ENCODE results near the gene CDH3. TPM values are rescaled to one million over a fixed set of nuclear protein-coding genes. Genes with fewer than 3 reads are reported as not detected.

CDH3 gene
- total RNA-seq, 1 donor from 2014 or later, result 9.4 TPM

DNA sequence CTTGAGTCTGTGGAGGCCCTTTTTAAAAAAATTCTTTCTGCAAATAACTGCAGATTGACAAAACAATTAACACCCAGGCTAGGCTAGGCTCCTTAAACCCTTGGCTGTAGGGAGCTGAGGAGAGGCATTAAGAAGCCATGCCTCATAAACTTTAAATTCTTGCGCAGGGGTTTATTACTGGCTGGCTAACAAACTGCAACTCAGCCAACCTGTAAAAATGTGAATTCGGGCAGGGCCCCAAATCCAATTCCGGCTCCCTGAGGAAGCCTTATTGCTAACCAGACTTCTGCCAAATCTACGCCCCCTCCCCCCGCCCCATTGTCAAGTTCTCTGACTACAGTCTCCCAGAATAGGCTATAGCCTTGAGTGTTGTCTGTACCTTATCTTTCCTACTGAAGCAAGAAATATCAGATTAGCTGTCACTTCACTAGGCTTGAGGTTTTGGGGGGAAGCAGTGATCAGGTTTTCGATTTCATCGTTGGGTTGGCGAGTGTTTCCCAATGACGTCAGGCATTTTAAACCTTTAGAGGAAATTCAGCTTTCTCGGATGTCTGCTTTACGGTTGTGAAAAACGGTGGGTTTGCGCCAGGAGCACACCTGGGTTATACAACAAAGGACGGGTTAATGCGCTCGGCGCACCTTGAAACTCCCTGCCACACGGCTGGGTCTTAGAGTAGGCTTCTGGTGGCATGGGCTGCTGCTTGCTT lies 2.0 kb downstream of the CDH3 start:
- FAIRE-seq (no peak), DNase-seq (ENCODE audit: low spot score in 2 of 2) (no peak)

DNA sequence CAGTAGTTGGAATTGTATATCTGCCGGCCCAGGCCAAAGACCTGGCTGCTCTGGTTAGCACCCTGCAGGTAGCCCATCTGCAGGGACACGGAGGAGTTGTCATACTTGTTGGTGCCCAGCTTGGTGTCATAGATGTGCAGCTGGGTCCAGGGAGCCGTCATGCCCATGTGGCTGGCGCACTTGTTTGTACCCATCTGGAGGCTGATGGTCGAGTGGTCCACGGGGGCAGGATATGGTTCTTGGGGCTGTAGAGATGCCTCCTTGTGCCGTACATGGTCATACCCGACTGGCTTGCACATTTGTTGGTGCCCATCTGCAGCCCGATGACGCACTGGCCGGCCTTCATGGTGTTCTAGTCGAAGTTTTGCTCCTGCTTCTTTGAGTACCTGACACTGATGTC lies 6.0 kb downstream of the CDH3 start:
- FAIRE-seq, result no peak
- no peak for DNase-seq (ENCODE audit: low spot score in 2 of 2)

DNA sequence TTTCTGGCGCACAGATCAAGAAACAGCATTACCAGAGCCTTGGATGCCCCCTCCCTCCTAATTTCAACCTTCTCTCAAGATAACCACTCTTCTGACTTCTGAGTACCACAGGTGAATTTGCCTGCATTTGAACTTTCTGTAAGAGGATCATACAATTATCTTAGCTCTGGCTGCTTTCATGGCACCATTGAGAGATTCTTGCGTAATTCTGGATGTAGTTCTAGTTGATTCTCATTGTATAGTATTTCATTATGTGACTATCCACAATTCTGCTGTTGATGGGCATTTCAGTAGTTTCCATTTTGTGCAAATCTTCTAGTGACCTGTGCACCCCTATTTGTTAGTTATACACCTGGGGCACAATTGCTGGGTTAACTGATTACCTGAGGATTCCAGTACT lies 7.5 kb downstream of the CDH3 start:
- FAIRE-seq (no peak), DNase-seq (ENCODE audit: low spot score in 2 of 2) (no peak)

DNA sequence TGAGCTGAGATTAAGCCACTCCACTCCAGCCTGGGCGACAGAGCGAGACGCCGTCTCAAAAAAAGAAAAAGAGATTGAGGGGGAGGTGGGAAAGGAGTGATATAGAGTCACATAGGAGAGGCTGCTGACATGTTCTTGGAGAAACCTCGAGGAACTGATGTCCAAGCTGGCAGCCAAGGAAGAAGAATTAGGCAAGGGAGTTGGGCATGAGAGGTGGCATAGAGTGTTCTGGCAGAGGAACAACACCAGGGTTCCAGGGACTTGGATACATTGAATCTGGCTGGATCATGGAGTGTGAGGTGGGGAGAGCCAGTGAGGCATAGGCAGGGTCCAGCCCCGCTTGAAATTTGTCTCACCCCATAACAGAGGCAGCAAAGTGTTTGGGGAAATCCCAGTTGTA lies 10.7 kb downstream of the CDH3 start:
- no peak for FAIRE-seq
- no peak for DNase-seq (ENCODE audit: low spot score in 2 of 2)

DNA sequence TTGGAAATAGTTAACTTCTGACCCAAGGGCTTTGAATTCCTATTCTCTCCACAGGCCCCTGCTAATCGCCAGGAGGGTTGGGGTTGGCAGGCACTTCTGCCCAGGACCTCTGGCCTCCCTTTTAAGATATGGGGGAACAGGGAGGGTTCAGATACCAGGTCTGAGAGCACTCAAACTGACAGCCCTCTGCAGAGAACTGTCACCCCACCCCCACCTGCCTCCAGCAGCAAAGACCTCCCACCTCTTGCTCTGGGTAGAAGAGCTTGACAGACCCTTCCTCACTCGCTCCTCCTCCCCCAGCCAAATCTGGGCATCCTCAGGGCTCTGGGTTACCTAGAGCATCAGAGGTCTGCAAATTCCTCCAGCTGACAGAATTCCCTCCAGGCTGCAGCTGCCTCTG lies 11.6 kb downstream of the CDH3 start:
- DNase-seq (ENCODE audit: low spot score in 2 of 2) (no peak), FAIRE-seq (no peak)

DNA sequence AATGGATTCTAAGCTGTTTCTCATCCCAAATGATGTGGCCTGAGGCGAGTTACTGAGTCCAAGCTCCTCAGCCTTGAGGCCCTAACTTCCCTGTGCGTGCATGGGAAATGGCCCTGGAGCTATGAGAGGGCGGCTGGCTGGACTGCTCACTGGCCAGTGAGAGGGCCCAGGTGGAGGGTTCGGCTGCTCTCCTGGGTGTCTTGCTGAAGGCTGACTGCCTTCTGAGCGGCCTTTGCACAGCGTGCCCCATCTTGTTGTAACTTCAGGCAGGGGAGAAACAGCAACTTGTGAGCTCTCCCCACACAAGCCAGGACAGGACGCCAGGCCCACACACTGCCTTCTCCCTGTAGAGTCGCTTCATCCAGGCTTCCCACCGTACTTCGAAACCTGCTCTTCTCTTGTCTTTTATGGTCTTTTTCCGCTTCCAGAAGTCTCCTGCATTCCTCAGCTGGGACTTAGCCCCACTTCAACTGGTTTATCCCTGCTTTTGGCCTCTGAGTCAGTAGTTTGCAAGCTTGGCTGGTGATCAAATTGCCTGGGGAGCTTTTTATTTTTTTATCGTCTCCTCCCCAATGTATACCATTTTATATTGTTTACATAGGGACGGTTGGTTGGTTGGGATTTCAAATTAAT lies 13.3 kb downstream of the CDH3 start:
- FAIRE-seq, result no peak
- no peak for DNase-seq (ENCODE audit: low spot score in 2 of 2)

DNA sequence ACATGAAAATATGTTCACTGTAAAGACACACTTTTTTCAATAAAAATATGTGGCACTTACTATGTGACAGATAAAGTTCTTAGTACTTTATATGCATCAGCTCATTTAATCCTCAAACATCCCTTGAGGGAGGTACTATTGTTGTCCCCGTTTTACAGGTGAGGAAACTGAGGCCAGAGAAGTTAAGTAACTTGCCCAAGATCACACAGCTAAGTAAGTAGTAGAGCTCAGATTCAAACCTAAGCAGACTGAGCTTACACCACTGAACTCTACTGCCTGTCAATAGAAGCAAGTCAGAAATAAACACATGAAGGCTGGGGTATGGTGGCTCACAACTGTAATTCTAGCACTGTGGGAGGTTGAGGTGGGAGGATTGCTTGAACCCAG lies 13.9 kb downstream of the CDH3 start:
- DNase-seq (ENCODE audit: low spot score in 2 of 2) (no peak), FAIRE-seq (no peak)

DNA sequence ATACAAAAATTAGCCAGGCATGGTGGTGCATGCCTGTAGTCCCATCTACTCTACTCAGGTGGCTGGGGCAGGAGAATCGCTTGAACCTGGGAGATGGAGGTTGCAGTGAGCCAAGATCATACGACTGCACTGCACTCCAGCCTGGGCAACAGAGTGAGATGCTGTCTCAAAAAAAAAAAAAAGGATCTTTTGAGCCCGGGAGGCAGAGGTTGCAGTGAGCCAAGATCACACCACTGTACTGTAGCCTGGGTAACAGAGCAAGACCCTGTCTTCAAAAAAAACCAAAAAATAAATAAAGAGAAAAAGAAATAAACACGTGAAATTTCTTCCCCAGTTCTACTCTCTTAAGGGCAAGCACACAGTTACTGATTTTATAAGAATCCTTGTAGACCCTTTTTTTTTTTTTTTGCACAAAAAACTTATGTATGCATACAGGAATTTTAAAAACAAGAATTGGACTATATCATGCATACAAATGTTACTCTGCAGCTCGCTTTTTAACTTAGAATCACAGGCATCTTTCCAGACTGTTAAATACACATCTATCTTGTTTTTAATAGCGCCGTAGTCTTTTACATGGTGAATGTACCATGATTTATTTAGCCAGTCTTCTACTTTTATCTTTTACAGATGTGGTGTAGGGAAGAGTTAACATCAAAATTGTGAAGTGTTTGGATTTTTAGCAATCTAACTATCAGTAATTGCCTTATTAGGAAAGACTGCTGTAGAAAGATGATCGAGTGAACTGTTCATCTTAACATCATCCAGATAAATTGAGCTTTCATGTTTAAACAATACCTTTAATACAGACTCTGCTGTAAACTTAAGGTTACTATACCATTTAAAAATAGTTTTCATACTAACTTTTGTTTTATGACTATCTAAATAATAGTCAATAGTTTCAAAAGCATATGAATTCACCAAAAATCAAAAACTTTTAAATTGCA lies 14.6 kb downstream of the CDH3 start:
- no peak for DNase-seq (ENCODE audit: low spot score in 2 of 2)
- FAIRE-seq, result peak; percentile 17

DNA sequence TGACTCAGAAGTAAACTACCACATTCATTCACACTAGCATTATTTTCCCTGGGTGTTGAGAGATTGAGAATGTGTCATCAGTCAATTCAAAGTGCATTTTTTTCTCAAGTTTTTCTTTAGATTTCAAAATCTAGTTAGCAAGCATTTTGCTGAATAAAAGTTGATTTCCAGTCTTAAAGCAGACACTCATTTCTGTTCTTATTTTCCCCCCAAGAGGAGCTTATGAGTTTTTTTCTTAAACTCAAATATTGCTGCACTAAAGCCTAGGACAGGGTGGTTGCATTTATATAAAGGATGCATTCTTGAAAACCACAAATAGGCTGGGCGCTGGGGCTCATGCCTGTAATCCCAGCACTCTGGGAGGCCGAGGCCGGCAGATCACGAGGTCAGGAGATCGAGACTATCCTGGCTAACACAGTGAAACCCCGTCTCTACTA lies 15.3 kb downstream of the CDH3 start:
- DNase-seq (ENCODE audit: low spot score in 2 of 2) (no peak), FAIRE-seq (no peak)

DNA sequence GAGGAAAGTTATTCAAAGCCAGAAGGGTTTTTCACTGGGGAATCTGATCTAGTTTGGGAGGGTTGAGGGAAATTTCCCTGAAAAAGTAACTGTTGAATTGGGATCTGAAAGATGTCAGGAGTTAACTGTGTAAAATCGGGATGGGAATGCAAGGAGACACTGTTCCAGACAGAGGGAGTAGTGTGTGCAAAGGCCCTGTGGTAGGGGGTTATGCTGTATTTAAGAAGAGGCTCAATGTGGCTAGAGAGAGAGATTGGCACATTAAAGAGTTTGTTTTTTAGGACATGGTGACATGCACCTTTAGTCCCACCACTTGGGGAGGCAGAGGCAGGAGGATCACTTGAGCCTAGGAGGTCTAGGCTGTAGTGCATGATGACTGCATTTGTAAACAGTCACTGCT lies 16.9 kb downstream of the CDH3 start:
- DNase-seq (ENCODE audit: low spot score in 2 of 2), result no peak
- FAIRE-seq, result no peak

DNA sequence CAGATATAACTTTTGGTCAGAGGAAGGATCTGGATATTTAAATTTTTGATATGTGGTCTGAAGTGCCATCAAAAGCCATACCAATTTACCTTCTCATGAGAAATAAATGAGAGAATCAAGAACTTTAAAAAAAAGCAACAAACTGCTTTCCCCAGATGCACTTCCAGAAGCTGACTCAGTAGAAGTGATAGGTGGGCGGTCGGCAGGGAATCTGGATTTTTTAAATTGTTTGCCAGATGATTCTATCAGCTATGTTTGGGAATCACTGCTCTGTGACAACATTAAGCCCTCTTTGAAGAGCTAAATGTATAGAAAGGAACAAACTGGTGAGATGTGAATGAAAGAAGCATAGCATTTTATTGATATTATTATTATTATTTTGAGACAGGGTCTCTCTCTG lies 19.2 kb downstream of the CDH3 start:
- DNase-seq (ENCODE audit: low spot score in 2 of 2) (no peak), FAIRE-seq (no peak)

DNA sequence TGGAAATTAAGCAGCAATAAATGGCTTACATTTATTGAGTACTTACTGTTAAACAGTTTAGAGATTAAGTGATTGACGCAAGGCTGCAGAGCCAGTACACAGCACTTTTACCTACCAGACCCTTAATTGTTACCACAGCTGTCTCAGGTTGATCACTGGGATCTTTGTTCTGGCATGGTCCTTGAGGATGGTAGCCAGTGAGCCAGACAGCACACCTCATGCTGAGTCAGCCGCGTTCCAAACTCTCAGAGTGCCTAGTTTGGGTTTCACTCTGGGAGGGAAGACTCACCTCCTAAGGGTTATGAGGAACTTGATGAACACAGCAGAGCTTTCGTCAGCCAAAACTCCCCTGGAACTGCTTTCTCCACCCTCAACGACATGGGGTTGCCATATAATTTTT lies 20.4 kb downstream of the CDH3 start:
- DNase-seq (ENCODE audit: low spot score in 2 of 2), result no peak

DNA sequence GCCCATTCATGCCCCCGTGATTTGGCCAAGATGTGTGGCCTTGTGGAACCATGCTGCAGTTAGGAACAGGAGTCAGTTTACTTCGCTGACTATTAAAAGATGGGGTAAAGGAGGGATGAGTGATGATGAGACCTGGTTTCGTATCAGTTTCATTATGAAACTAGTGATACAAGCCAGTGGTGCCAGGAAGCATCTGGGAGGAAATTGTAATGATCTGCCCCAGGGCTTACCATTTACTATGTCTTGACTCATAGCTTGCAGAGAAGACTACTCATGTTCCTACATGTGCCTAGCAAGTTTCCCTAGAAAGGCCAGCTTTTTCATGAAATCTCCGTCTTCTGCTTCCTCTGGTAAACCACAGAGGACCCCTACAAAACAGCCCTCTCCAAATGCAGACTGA lies 23.2 kb downstream of the CDH3 start:
- FAIRE-seq (no peak), DNase-seq (ENCODE audit: low spot score in 2 of 2) (no peak)

More for the DNA sequence above, 20.4 kb downstream of the CDH3 start:
- FAIRE-seq, result no peak

DNA sequence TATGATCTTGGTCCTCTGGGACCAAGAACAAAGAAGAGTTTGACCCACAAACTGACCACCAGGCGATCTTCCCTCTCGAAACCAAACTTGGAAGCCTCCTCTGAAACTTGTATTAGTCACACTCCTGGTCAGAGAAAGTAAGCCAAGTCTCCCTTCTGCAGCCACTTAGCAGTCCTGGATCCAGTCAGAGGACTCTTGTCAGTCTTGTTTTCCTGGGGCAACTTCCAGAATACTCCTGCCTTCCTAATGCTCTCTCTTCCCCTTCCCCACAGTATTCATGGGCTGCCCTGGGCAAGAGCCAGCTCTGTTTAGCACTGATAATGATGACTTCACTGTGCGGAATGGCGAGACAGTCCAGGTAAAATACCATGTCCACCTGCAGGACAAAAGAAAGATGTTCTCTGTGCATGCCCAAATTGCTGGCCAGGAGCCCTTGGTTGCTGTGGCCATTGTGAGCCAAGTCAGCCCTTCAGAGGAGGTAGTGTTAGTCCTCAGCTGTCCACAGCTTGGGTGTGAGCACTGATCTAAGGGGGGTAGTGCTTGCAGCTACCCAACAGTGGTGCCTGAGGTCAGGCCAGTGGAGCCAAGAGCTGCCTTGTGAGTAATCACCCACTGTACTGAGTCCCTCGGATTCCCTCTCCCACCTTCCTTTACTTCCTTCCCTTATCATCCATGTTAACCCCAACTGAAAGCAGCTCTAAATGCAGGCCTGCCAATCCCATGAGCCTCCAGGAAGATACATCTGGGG lies 31.2 kb downstream of the CDH3 start:
- no peak for DNase-seq (ENCODE audit: low spot score in 2 of 2)

DNA sequence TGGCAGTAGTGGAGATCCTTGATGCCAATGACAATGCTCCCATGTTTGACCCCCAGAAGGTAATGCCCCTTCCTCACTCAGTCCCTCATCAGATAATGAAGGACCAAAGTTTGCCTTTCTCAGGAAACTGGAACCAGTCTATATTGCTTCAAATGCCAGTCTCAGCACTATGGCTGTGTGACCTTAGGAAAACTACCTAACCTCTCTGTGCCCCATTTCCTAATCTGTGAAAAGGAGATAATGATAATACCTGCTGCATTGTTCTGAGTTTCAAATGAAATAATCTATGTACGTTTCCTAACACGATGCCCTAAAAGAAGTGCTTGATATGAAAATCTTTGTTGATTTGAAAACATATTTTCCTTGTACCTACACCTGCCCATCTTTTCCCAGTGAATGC lies 35.9 kb downstream of the CDH3 start:
- FAIRE-seq, result no peak
- no peak for DNase-seq (ENCODE audit: low spot score in 2 of 2)

More for the DNA sequence above, 31.2 kb downstream of the CDH3 start:
- no peak for FAIRE-seq

DNA sequence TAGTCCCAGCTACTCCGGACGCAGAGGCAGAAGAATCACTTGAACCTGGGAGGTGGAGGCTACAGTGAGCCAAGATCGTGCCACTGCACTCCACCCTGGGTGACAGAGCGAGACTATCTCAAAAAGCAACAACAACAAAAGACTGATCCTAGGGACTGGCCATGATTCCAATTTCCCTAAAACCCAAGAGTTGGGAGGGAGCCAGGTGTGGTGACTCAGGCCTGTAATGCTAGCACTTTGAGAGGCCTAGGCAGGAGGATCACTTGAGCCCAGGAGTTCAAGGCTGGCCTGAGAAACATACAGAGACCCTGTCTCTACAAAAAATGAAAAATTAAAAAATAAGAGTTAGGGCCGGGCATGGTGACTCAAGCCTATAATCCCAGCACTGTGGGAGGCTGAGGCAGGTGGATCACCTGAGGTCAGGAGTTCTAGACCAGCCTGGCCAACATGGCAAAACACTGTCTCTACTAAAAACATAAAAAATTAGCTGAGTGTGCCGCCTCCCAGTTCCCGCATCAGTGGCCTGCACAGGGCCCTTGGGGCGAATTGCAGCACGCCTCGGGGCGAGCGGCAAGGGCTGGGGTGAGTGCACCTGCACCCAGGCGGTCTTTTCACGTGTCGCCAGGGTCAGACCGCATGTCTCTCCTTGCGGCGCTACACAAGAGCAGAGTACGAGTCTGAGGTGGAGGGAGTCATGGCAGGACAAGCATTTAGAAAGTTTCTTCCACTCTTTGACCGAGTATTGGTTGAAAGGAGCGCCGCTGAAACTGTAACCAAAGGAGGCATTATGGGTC lies 40.8 kb downstream of the CDH3 start:
- DNase-seq (ENCODE audit: low spot score in 2 of 2) (no peak), FAIRE-seq (no peak)

DNA sequence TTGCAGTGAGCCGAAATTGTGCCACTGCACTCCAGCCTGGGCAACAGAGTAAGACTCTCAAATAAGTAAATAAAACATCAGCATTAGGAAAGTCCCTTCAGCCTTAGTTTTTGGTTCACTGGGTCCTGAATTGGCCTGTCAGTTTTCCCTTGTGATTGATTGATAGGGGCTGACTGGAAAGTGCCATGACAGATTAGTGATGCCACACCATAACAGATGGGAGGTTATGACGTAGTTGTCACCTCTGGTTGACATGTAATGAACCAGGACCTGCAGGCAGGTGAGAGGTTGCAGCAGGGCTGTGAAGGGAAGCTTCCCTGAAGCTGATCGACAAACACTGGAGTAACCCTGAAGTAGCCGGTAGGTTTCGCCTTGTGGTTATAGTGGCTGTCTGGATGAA lies 41.8 kb downstream of the CDH3 start:
- no peak for DNase-seq (ENCODE audit: low spot score in 2 of 2)
- no peak for FAIRE-seq

DNA sequence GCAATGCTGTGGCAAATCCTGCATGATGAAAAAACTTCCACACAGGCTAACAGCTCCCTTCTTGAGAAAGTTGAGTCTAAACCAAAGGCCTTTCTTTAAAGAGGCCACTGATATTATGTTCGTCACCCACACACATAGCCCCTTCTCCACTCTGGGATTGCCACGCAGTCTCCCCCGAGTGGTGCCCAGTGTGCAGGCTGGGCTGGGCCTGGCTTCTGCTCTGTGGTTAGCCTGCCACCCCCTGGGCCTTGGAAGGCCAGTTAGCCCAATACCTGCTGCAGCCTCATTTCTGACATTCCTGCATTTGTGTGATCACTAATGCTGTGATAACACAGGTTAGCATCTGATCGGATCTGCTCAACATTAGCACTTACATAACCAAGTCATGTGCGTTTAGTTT lies 44.8 kb downstream of the CDH3 start:
- DNase-seq (ENCODE audit: low spot score in 2 of 2) (no peak), FAIRE-seq (no peak)

DNA sequence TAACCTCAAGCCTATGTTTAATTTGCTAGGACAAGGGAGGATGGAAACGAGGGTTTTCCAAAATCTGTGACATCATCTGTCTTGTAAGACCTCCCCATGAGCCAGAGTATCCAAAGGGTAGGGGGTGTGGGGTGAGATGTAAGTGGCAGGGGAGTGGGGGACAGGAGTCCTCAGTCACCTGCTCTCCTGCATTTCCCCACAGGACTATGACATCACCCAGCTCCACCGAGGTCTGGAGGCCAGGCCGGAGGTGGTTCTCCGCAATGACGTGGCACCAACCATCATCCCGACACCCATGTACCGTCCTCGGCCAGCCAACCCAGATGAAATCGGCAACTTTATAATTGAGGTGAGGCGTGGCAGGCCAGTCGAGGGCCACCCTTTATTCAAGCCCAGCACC lies 50.5 kb downstream of the CDH3 start:
- no peak for DNase-seq (ENCODE audit: low spot score in 2 of 2)
- FAIRE-seq, result no peak

DNA sequence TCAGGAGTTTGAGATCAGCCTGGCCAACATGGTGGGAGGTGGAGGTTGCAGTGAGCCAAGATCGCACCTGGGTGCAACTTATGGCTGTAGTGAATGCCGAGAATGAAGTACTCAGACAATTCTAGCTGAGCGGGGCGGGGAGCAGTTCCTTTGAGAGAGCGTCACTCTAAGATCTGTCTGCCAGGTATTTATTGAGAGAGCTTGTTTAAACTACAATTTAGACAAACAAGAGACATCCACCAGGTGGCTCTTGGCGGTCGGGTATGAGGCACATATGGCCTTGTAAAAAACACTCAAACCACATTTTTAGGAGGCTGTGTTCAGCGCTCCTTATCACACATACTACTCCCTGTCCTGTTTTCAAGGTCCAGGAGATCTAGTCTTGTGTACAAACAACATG lies 51.4 kb downstream of the CDH3 start:
- FAIRE-seq (no peak), DNase-seq (ENCODE audit: low spot score in 2 of 2) (no peak)
